HPDE6-E6E7 (cell line): ENCODE results near the gene RAD18.

Source experiments
- DNase-seq: peaks from one replicate; pipeline ENCODE4 v3.0.0; 2011; ENCODE audit warnings: missing footprints; ENCODE audit errors: extremely low spot score

Gene RAD18

GRCh38 chr3:8985876-8986275 is 22.6 kb upstream of the RAD18 start:
- DNase-seq, result no peak

DNA sequence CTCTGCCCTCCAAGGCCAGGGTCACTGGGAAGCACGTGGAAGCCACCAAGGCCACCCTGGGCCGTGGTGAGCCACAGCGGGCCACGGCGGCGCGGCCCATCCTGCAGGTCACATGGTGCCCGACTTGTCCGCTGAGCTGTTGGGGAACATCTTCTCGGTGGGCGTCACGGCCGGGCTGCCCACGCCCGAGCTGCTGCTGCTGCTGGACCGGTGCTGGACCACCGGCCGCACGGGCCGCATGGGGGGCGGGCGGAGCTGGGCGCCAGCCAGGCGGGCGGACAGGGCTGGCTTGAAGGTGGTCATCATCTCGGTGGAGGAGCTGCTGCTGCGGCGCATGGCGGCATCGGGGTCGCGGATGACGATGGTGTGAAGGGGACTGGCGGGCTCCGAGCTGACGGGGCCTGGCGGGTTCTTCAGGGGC is 22.1 kb upstream of the RAD18 start:
- no peak for DNase-seq

DNA sequence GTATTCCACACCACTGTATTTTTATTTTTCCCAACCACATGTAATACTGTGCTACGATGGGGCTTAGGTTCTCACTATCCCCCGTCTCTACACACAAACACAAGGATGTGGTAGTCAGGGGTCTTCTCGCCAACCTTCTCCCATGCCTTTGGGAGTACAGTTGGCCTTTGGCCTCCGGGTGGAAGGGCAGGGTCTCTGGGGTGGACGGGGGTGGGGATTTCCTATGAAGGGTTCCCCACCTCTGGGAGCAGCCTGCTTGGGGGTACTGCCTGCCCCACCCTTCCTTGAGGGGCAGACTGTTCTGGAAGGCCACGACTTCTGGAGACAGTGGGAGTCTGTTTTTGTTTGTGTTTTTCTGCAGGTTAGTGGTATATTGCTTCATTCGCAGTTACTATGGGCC is 21.3 kb upstream of the RAD18 start:
- DNase-seq, result no peak

- no peak for DNase-seq
Measured at GRCh38 chr3:8984081-8984480, 20.8 kb upstream of the RAD18 start.

DNA sequence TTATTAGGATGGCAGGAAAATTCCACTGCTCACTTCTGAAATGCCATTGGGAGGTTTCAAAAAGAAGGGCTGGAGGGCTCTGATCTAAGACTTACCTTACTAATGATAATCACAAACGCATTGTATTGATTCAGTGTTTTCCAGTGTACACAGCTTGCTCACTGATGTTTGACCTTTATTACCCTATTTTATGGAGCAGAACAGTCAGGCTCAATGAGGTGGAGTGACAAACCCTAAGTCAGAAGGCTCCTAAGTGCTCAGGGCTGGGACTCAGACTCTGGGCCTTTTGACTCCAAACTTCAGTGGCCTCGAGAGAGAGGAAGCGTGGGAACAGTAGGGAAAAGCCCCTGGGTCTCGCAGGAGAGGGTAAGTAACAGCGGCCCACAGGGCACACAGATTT is 20.3 kb upstream of the RAD18 start:
- no peak for DNase-seq

DNA sequence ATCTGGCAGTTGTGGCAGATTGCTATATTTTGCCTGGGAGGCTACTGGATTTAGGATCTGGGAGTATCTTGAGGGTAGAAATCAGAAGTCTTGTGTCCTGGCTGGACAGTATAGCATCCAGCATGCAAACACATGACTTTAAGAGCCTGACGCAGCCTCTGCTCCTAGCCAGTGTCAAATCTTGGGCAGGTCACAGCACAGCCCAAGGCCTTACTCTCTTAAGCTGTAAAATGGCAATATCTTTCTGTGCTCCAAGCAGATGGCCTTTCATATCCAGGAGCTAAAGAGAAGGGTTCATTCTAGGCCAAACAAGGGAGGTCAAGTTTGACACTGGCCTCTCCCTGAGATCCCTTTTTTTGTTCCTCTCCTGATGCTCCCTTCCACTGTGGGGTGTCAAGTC is 19.8 kb upstream of the RAD18 start:
- DNase-seq, result no peak

DNA sequence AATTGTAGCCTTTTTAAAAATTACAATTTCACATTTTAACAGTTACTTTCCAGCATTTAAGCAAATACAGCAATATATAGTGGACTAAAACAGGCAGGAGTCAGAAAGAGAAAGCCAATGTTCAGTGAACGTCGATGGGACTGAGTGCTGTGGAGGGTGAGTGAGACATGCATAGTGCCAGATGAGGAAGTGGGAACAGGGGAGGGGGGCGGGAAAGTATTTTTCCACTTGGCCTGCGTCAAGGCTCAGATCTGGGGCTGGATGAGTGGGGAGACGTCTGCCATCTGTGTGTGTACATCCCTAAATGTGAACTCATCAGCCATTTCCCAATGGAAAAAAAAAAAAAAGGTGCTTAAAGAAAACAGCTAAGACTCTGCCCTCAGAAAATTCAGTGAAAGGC is 19.2 kb upstream of the RAD18 start:
- no peak for DNase-seq

GRCh38 chr3:8981700-8982099 is 18.4 kb upstream of the RAD18 start:
- no peak for DNase-seq

DNA sequence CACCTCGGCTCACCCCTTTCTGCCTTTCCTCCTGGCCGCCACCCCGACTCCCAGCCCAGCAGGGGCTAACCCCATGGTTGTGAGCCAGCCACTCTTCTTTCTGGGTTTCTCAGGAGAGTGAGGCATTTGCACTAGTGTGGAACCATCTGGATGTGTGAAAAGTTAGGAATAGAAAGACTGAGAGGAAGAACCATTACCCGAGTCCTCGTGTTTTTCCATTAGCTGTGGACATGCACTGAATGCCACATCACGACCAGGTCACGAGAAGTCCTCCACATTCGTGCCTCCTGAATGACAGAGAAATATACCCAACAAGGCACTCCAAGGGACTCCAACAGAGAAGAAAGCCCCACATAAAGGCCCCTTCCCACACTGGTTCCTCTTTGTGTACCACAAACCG is 18.0 kb upstream of the RAD18 start:
- no peak for DNase-seq

DNA sequence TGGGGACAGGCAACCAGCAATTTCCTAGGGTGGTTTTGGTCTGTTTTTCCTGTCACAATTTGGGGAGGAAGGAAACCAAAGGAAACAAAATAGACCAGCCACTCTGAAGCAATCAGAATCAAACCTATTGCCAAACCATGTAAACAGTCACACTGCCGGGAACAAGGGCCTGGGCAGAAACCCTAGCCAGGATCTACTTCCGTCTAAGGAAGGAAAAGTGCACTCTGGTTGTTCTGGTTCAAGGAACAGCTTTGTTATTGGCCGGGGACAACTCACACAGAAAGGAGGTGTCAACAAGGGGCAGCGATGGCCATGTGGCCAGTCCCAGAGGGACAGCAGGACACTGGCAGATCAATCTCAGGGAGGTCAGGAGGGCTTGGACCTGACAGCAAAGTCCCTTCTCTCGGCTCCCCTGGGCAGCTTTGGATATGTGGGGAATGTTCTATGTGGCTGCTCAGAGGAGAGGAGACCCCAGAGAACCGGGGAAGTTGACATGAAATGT is 17.5 kb upstream of the RAD18 start:
- DNase-seq, result no peak

- DNase-seq, result no peak
Measured at GRCh38 chr3:8979262-8979661, 16.0 kb upstream of the RAD18 start.

DNA sequence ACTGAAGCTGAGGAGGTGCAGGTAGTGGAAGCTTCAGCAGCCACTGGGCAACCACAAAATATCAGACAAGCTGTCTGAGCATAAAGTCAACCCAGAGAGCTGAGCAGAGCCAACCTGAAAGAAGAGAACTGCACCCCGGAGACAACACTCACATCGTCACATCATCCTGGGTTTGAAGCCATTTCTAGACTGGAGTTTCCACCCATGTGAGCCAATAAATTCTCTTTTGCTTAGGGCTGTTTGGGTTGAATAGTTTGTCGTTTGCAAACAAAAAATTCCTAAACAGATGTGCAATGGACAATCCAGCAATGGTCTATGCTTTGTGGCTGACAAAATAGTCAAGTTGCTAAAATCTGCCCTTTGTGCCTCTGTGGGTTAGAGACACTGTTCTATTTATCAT is 15.3 kb upstream of the RAD18 start:
- no peak for DNase-seq

GRCh38 chr3:8976540-8977182 is 13.4 kb upstream of the RAD18 start:
- no peak for DNase-seq

- DNase-seq, result no peak
Measured at GRCh38 chr3:8975081-8976020, 12.1 kb upstream of the RAD18 start.

GRCh38 chr3:8974458-8974857 is 11.2 kb upstream of the RAD18 start:
- no peak for DNase-seq

DNA sequence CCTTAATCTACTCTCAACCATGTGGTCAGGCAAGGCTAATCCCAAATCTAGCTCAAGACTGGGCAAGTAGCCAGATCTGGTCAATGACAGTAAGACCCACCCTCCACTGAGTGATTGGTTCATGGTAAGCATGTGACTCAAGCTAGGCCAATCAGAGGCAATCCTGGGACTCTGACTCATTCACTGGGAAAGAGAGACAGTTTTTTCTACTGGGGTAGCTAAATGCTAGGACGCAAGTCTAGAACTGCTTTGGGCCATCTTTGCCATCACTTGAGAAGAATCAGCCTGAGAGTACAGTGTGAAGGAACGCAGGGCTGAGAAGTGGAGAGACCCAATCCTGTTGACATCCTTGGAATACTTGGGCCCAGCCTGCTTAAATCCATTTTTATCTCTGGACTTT is 9.4 kb upstream of the RAD18 start:
- no peak for DNase-seq

DNA sequence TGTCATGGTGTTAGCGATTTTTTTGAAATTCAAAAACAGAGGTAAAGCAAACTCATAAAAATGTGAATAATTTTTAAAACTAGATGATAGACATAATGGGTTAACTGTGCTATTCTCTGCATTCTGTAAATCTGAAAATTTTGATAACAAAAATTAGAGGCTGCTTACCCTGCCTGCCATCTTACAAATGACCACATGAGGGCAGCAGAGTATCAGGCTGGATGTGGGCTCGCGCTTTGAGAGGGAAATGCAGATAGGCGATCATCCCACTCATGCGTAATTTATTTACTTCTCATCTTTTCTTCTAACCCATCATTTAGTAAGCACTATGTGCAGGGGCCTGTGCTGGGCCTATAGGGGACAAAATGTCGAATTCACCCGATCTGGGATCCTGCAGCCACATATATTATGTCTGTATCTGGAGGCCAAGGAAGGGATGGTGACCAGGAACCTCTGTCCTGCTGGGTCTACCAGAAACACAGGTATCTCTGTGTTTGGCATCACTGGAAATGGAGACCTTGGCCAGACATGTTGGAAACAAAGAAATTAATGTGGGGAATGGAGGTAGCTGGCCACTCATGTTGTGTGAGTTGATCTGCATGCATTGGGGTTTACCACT is 7.8 kb upstream of the RAD18 start:
- DNase-seq, result no peak

DNA sequence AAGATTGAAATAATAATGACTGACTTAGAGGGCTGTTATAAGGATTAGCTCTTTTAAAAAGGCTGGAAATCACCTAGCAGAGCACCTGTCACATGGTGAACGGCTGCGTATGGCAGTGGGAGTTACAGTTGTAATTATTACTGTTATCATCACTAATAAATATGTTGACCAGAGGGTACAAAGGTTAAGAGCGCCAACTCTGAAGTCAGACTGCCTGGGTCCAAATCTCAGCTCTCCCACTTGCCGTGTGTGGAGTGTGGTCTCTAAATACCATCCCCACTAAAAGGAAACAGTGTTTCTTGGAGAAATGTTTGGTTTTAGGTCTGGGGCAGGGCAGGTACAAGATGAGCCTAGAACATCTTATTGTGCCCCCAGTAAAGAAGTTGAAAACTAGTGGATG is 6.0 kb upstream of the RAD18 start:
- DNase-seq, result no peak

- DNase-seq, result no peak
Measured at GRCh38 chr3:8968375-8968882, 5.2 kb upstream of the RAD18 start.

GRCh38 chr3:8967553-8967952 is 4.3 kb upstream of the RAD18 start:
- no peak for DNase-seq

GRCh38 chr3:8966820-8967348 is 3.6 kb upstream of the RAD18 start:
- no peak for DNase-seq

GRCh38 chr3:8966150-8966819 is 3.0 kb upstream of the RAD18 start:
- no peak for DNase-seq
